Motor neuron (in vitro differentiated cells): ENCODE data around the gene GPR160. TPM values are rescaled to one million over a fixed set of nuclear protein-coding genes. Genes with fewer than 3 reads are reported as not detected.
"Not testable (repeated sequence)": the region's sequence is repeated elsewhere in the genome, so short reads cannot be mapped to it uniquely, and the experiment has no call there.

Source experiments
- ATAC-seq, 8 experiments: fragments of 200-7000 bp; cut with Tn5 transposase; replicated peaks in 6 of 8; 2 replicates each; pipeline ENCODE4 v1.8.0; 2021; ENCODE audit warnings: mild to moderate bottlenecking in 8 of 8, moderate library complexity in 8 of 8
- H3K27ac ChIP-seq, 2 donors: fragments of 250-450 bp; sonication (Bioruptor Pico); 2 replicates each; pipeline ENCODE4 v1.9.0; 2021; ENCODE audit warnings: antibody characterized with exemption in 2 of 2, mild to moderate bottlenecking in 2 of 2, moderate library complexity in 1 of 2
- H3K4me1 ChIP-seq, 2 donors: fragments of 250-450 bp; sonication (Bioruptor Pico); replicated peaks in 1 of 2; 2 replicates each; pipeline ENCODE4 v1.6.1; 2021; ENCODE audit warnings: antibody characterized with exemption in 2 of 2, mild to moderate bottlenecking in 2 of 2, moderate library complexity in 1 of 2
- H3K4me3 ChIP-seq, 5 donors: fragments of 250-450 bp; sonication (Bioruptor Pico); 2 replicates each; pipeline ENCODE4 v1.9.0; 2021; ENCODE audit warnings: antibody characterized with exemption in 5 of 5, mild to moderate bottlenecking in 5 of 5, moderate library complexity in 4 of 5
- WGBS, 10 experiments: fragments of 450-650 bp; shearing (Covaris generic); methylation state at CpG; one replicate each; pipeline ENCODE4 v1.0.0; 2022; 5-methylcytosine and 5-hydroxymethylcytosine counted together
- in situ Hi-C, 9 experiments: fragments of 400-800 bp; cut with MboI; loops; one replicate each; pipeline ENCODE4 v1.15.0; 2021; ENCODE audit warnings: low sequenced_read_pairs in 9 of 9, low pct_unique_long_range_greater_than_20kb in 2 of 9; ENCODE audit not compliant: unreplicated experiment in 9 of 9
- total RNA-seq, 8 experiments: library from RNA; unstranded; fragments of 300-600 nt; gene quantifications; 2 replicates each; pipeline versions ENCODE4 v1.2.3 to v1.2.4, GENCODE V29; 2022

The GPR160 gene
- total RNA-seq, 8 experiments from 2014 or later = 0.38 to 4.8 (median 1.8) TPM

GRCh38 chr3:170007031-170007663, 30.6 kb upstream of the GPR160 start:
- in situ Hi-C loops = no loop called here
- Histone ChIP-seq H3K4me1 (no peaks in the 10 kb centered on the region), H3K27ac (no peak overlapping the region), H3K4me3 (no peak overlapping the region)
- no peak for ATAC-seq
- 64 to 93% (median 81%) methylated on average over 3 to 7 of the region's 7 CpGs for WGBS, 10 experiments

- Histone ChIP-seq H3K27ac (no peak overlapping the region), H3K4me3 (no peak overlapping the region), H3K4me1 (no peaks in the 10 kb centered on the region)
- ATAC-seq = no peak
- in situ Hi-C loops = no loop called here
- WGBS, 10 experiments = 0 to 100% (median 76%) methylated on average over 1 to 4 of the region's 4 CpGs; no CpG with 5 or more reads in 2 of the 10 experiments
Observed at GRCh38 chr3:170010498-170010897, 27.3 kb upstream of the GPR160 start.

GRCh38 chr3:170012683-170013400, 25.0 kb upstream of the GPR160 start:
- ATAC-seq = peak in 1 of 8 experiments; percentile 26
- no peak overlapping the region for H3K4me3 ChIP-seq
- H3K4me1 ChIP-seq = no peaks in the 10 kb centered on the region
- in situ Hi-C loops = no loop called here
- WGBS, 10 experiments = 20 to 88% (median 64%) methylated on average over 1 to 6 of the region's 7 CpGs
- no peak overlapping the region for H3K27ac ChIP-seq

- H3K4me3 ChIP-seq = no peak overlapping the region
- in situ Hi-C loops = no loop called here
- WGBS, 10 experiments = 3 to 92% (median 78%) methylated on average over 1 to 3 of the region's 3 CpGs
- H3K4me1 ChIP-seq = no peaks in the 10 kb centered on the region
- no peak overlapping the region for H3K27ac ChIP-seq
- peak in 2 of 8 experiments; percentile 83 to 89 for ATAC-seq
Observed at GRCh38 chr3:170016057-170016456, 21.7 kb upstream of the GPR160 start.

GRCh38 chr3:170019306-170019705, 18.5 kb upstream of the GPR160 start:
- in situ Hi-C loops, ATAC-seq: not testable (repeated sequence)
- 20 to 100% (median 83%) methylated on average over 1 to 3 of the region's 4 CpGs for WGBS, 10 experiments

GRCh38 chr3:170021083-170021482, 16.7 kb upstream of the GPR160 start:
- WGBS, 10 experiments = 19 to 100% (median 79%) methylated on average over 1 to 3 of the region's 3 CpGs; no CpG with 5 or more reads in 2 of the 10 experiments
- H3K4me1 ChIP-seq = no peaks in the 10 kb centered on the region
- no peak overlapping the region for H3K27ac ChIP-seq
- no peak overlapping the region for H3K4me3 ChIP-seq
- in situ Hi-C loops = no loop called here
- ATAC-seq = no peak

More at GRCh38 chr3:170019306-170019705, 18.5 kb upstream of the GPR160 start:
- H3K27ac ChIP-seq, H3K4me3 ChIP-seq, H3K4me1 ChIP-seq: not testable (repeated sequence)

- Histone ChIP-seq H3K4me3 (no peak overlapping the region), H3K27ac (no peak overlapping the region), H3K4me1 (no peaks in the 10 kb centered on the region)
- no peak for ATAC-seq
- 71 to 100% (median 93%) methylated on average over 2 to 4 of the region's 4 CpGs; no CpG with 5 or more reads in 1 of the 10 experiments for WGBS, 10 experiments
- in situ Hi-C loops = no loop called here
Observed at GRCh38 chr3:170022336-170022735, 15.5 kb upstream of the GPR160 start.

- no peak for ATAC-seq
- Histone ChIP-seq H3K27ac (no peak overlapping the region), H3K4me1 (no peaks in the 10 kb centered on the region), H3K4me3 (no peak overlapping the region)
- 45 to 88% (median 71%) methylated on average over 1 of the region's 1 CpG; no CpG with 5 or more reads in 5 of the 10 experiments for WGBS, 10 experiments
- in situ Hi-C loops = no loop called here
Observed at GRCh38 chr3:170023165-170023564, 14.6 kb upstream of the GPR160 start.

GRCh38 chr3:170024581-170024980, 13.2 kb upstream of the GPR160 start:
- no peaks in the 10 kb centered on the region for H3K4me1 ChIP-seq
- H3K27ac ChIP-seq = no peak overlapping the region
- ATAC-seq = no peak
- H3K4me3 ChIP-seq = no peak overlapping the region
- in situ Hi-C loops = no loop called here
- 68 to 100% (median 89%) methylated on average over 1 to 4 of the region's 4 CpGs; no CpG with 5 or more reads in 1 of the 10 experiments for WGBS, 10 experiments

- no peak overlapping the region for H3K27ac ChIP-seq
- ATAC-seq = peak in 3 of 8 experiments; percentile 66 to 87 (median 87)
- 23 to 80% (median 67%) methylated on average over 1 to 4 of the region's 4 CpGs; no CpG with 5 or more reads in 3 of the 10 experiments for WGBS, 10 experiments
- H3K4me3 ChIP-seq = no peak overlapping the region
- in situ Hi-C loops = no loop called here
- H3K4me1 ChIP-seq = no peaks in the 10 kb centered on the region
Observed at GRCh38 chr3:170027233-170028102, 10.3 kb upstream of the GPR160 start.

GRCh38 chr3:170033489-170033888, 4.3 kb upstream of the GPR160 start:
- Histone ChIP-seq H3K4me1 (no peaks in the 10 kb centered on the region), H3K4me3 (no peak overlapping the region), H3K27ac (no peak overlapping the region)
- in situ Hi-C loops = no loop called here
- peak in 1 of 8 experiments; percentile 16 for ATAC-seq
- 20 to 100% (median 86%) methylated on average over 1 to 5 of the region's 8 CpGs; no CpG with 5 or more reads in 3 of the 10 experiments for WGBS, 10 experiments

GRCh38 chr3:170038434-170039110, 777 bp downstream of the GPR160 start:
- ATAC-seq = peak in 4 of 8 experiments; percentile 22 to 33 (median 30)

More at GRCh38 chr3:170038434-170039110, 777 bp downstream of the GPR160 start:
- Histone ChIP-seq H3K4me3 (peak overlapping the region; percentile 37 to 47 (median 47)), H3K27ac (no peak overlapping the region), H3K4me1 (no peaks in the 10 kb centered on the region)
- in situ Hi-C loops = no loop called here
- 0 to 50% (median 17%) methylated on average over 2 to 15 of the region's 51 CpGs; no CpG with 5 or more reads in 5 of the 10 experiments for WGBS, 10 experiments
